GM18907 (cell line): ENCODE results near the gene RPL10.
"Not testable (repeated sequence)": the region's sequence is repeated elsewhere in the genome, so short reads cannot be mapped to it uniquely, and the experiment has no call there.

ENCODE experiments used
- ATAC-seq: cut with Tn5 transposase; IDR thresholded peaks from one replicate; pipeline ENCODE4 v1.9.1; 2021; ENCODE audit warnings: mild to moderate bottlenecking, moderate library complexity; ENCODE audit not compliant: unreplicated experiment

RPL10 gene

DNA sequence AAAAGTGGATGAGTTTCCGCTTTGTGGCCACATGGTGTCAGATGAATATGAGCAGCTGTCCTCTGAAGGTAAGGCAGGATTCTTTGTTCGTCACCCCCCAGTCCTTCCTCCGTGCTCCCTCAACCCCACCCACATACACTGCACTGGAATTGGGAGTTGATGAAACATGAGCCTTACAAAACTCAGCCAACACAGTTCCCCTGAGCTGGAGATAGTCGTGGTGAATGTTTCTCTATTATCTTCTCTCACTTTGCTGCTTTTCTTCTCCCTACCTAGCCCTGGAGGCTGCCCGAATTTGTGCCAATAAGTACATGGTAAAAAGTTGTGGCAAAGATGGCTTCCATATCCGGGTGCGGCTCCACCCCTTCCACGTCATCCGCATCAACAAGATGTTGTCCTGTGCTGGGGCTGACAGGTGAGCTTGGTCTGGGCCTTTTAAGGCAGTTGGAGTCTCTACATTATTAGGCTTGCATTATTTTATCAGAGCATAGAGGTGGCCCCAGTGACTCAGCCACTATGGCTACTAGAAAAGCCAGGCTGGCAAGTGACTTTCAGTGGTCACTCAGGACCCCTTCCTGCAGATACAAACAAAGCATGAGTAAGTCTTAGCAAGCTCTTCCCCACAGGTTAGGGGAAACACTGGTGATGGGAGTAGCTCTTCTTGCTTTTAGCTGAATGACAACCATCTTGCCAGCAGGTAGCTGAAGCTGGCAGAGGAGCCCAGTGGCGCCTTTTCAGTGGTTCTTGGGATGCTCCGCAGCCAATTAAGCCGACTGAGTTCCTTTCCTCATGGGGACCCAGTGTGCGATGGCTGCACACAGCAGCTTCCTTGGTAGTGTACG, 1.6 kb downstream of the RPL10 start:
- no peak for ATAC-seq

GRCh38 chrX:154400369-154400817, 2.2 kb downstream of the RPL10 start:
- ATAC-seq: not testable (repeated sequence)

- no peak for ATAC-seq
These were observed 3.0 kb downstream of the RPL10 start for GRCh38 chrX:154401045-154401799.

DNA sequence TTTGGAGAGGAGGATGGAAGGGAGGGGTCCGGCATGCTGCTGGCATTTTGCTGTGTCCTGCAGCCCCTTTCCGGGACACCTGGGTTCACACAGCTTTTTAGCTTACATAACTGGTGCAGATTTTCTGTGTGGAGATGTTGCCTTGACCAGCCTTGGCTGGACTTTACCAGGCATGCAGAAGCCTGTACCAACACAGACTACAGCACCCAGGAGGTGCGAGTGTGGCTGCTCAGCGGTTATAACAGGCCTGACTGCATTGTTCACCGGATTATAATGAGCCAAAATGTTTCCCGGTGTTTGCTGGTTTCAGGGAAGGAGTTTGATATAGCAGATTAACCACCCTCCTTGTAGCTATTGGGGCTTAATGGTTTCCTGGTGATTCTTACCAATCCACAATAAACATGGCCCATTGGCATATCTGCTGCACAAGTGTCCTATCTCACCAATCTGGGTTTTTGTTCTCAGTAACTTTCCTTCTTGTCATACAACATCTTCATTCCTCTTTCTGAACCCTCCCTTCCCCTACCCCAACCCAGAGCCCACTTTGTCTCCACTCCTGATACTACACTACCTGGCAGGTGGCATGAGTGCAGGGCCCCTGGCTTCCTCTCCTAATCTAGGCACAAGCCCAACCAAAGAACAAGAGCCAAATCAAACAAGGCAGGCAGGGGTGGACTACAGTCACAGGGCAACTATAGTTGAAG, 3.9 kb downstream of the RPL10 start:
- no peak for ATAC-seq

DNA sequence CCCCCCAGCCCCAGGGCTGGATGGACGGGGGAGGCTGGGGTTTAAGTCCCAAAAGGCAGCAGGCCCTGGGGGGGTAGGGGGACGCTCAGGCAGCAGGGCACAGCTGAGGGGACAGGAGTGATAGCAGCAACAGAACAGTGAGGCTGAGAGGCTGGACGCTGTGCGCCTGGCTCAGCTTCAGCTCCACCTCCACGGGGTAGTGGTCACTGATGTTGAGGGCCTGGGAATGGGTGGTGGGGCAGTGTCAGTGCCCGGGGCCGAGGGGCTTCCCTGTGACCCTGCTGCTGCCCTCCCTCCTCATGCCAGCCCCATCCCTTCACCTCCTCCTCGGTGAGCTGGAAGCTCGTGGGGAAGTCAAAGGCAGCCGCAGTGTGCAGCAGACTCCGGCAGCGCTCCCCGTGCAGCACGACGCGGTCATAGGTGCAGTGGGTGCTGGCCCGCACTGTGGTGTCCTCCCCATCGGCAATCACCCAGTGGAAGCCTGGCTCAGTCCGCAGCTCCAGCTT, 4.5 kb downstream of the RPL10 start:
- no peak for ATAC-seq

GRCh38 chrX:154403192-154403591, 5.0 kb downstream of the RPL10 start:
- no peak for ATAC-seq

- no peak for ATAC-seq
These were observed 5.7 kb downstream of the RPL10 start for GRCh38 chrX:154403858-154404257.

DNA sequence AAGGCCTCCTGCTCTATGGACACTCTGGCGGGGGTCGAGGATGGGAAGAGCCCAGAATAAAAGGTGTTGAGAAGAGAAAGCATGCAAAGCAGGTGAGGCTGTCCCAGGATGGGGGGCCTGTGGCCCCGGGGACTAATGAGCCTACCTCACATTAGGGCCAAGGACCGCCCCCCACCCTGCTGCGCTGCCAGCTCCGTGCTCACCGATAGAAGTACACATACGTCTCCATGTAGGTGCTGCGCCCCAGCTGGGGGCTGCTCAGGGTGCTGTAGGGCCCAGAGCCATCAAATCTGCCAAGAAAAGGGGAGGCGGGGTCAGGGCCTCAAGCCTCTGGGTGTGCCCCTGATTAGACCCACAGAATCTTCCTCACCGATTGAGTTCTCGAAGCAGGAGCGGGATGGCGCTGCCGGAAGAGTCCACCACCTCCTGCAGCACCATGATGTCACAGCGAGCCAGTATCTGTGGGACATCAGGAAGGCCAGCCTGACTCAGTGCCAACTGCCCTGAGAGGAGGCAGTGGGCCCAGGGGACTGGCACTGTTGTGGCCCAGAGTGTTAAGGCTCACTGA, 6.5 kb downstream of the RPL10 start:
- no peak for ATAC-seq

DNA sequence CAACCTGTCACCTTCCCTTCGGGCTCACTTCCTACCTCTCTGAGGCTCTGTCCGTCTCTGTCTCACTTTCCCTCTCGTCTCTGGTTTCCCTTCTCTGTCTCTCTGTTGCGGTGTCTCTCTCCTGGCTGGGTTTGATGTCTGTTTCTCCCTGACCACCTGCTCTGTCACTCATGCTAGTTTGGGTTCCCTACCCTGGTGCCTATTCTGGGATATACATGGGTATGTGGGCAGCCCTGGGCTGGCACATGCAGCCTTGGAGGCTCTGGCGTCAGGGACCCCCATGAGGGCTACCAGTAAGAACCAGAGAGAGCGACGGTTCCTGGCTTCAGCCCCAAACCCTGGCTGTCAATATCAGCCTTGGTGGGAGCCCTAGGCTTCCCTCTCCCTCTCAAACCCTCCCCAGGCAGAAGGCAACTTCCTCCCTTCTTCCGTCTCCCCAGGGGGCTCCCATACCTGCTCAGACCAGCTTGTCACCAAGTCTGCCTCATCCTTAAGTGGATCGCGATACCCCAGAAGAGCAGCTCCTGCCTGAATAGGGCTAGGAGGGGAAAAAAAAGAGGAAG, 10.6 kb downstream of the RPL10 start:
- ATAC-seq: peak; percentile 8

- peak; percentile 41 for ATAC-seq
These were observed 11.2 kb downstream of the RPL10 start, which contains the start of gene DNASE1L1 for GRCh38 chrX:154409222-154409871. Gene DNASE1L1 (minus strand): TSS chrX:154409254. CDS start chrX:154405568, 3,686 bp downstream.

GRCh38 chrX:154411981-154412340, 13.8 kb downstream of the RPL10 start:
- peak; percentile 45 for ATAC-seq

DNA sequence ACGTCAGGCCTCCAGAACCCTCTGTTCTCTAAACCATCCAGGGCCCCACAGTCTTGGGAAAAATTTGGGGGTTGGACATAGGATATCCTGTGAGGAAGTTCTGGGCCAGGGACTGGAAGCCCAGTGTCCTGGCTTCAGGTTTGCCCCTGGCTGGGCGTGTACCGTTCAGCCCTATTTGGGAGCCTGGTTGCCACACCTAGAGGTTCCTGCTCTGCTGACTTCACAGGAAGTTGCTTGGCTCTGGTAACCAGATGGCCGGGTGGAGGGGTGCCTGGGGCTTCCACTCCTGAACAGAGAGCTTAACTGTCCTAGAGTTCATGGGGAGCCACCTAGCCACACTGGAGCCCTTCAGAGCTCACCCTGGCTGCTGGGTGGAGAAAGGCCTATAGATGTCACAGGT, 14.3 kb downstream of the RPL10 start:
- ATAC-seq: no peak

GRCh38 chrX:154413142-154413541, 15.0 kb downstream of the RPL10 start:
- ATAC-seq: no peak

DNA sequence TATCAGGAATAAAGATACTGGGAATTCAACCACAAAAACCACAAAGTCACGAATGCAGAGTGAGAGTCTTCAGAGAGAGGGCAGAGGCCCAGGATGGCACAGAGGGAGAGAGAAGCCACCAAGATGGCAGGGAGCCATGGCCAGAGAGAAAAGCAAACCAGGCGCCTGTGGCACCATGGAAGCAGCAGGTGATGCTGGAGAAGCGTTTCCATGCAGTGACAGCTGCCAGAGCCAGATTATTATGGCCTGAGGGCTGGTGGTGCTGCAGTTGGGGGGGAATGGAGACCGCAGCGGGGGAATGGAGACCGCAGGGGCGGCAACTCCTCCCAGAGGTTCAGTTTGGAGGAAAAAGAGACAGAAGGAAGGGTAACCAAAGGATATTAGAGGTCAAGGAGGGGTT, 19.0 kb downstream of the RPL10 start:
- ATAC-seq: no peak

GRCh38 chrX:154419189-154419588, 21.0 kb downstream of the RPL10 start:
- ATAC-seq: no peak

GRCh38 chrX:154419688-154420401, 21.7 kb downstream of the RPL10 start:
- ATAC-seq: no peak

DNA sequence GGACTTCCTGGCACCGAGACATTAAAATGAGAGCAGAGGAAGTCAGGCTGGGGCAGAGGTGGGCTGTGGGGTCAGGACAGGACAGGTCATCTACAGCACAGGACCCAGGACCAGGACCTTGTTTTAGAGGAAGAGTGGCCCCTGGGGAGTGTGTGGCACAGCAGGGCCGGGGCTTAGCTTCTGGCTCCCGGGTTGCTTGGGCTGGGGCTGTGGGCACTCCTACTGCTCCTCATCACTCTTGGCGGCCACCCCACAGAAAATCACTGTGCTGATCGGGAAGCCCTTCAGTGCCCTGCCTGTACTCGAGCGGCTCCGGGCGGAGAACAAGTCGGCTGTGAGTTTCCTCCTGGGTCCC, 22.2 kb downstream of the RPL10 start:
- no peak for ATAC-seq

GRCh38 chrX:154426916-154427770, 29.0 kb downstream of the RPL10 start:
- ATAC-seq: no peak
